Testis (tissue), 2 donors: Measurements from ENCODE around the gene LRRFIP2.

Source experiments
- CTCF ChIP-seq, 3 experiments: fragments of 450-650 bp in 2 of 3; fragments of 200-600 bp in 1 of 3; sonication (generic) in 1 of 3; IDR thresholded peaks; one replicate each; pipeline ENCODE4 v1.5.1; 2016 to 2019; ENCODE audit warnings: antibody characterized with exemption in 3 of 3, mild to moderate bottlenecking in 2 of 3, moderate library complexity in 1 of 3
- POLR2A ChIP-seq: fragments of 450-650 bp; IDR thresholded peaks from one replicate; pipeline ENCODE4 v1.6.1; 2017; ENCODE audit warnings: antibody characterized with exemption, mild to moderate bottlenecking, moderate library complexity

- no peak for TF ChIP-seq CTCF (IDR thresholded peaks at IDR 0.05)
- no peak for TF ChIP-seq POLR2A
Observed at GRCh38 chr3:37029111-37029510, 145.3 kb downstream of the LRRFIP2 start.
